Fibroblast of lung (primary cell): Measurements from ENCODE around the gene SHKBP1. TPM values are rescaled to one million over a fixed set of nuclear protein-coding genes. Genes with fewer than 3 reads are reported as not detected.

ENCODE experiments used
- DNase-seq, 2 donors: peaks; one replicate each; pipeline versions ENCODE4 v3.0.0 to v3.0.0-alpha.2; 2010; ENCODE audit warnings: low read depth in 2 of 2
- H2AFZ ChIP-seq: 2 replicates; pipeline ENCODE4 v1.5.1; 2012; ENCODE audit warnings: low read length, control low read depth, inconsistent platforms
- H3K27ac ChIP-seq: 2 replicates; pipeline ENCODE4 v1.5.1; 2011; ENCODE audit warnings: low read length, control low read depth; ENCODE audit not compliant: insufficient read depth
- H3K27me3 ChIP-seq: 2 replicates; pipeline ENCODE4 v1.5.1; 2011; ENCODE audit warnings: mild to moderate bottlenecking, low read length; ENCODE audit not compliant: control insufficient read depth, insufficient read depth
- H3K36me3 ChIP-seq: 2 replicates; pipeline ENCODE4 v1.5.1; 2011; ENCODE audit warnings: low read length; ENCODE audit not compliant: control insufficient read depth, insufficient read depth
- H3K4me1 ChIP-seq: 2 replicates; pipeline ENCODE4 v1.5.1; 2011; ENCODE audit warnings: low read length; ENCODE audit not compliant: control insufficient read depth, insufficient read depth; ENCODE audit errors: extremely low read depth
- H3K4me2 ChIP-seq: 2 replicates; pipeline ENCODE4 v1.5.1; 2011; ENCODE audit warnings: low read length, control low read depth; ENCODE audit not compliant: insufficient read depth; ENCODE audit errors: extremely low read depth
- H3K4me3 ChIP-seq, 4 experiments: fragments of 200-600 bp in 1 of 4; sonication (generic) in 1 of 4; replicated peaks in 1 of 4; 2 replicates each; pipeline ENCODE4 v1.5.1; 2011 to 2016; ENCODE audit warnings: low read length in 4 of 4, low read depth in 3 of 4, mild to moderate bottlenecking in 3 of 4, control low read depth in 2 of 4, inconsistent platforms in 1 of 4, mixed read lengths in 1 of 4; ENCODE audit not compliant: insufficient read depth in 1 of 4; ENCODE audit errors: control extremely low read depth in 1 of 4
- H3K79me2 ChIP-seq: 2 replicates; pipeline ENCODE4 v1.5.1; 2012; ENCODE audit warnings: mild to moderate bottlenecking, low read length, inconsistent platforms; ENCODE audit not compliant: control insufficient read depth, insufficient read depth
- H3K9ac ChIP-seq: 2 replicates; pipeline ENCODE4 v1.5.1; 2011; ENCODE audit warnings: mild to moderate bottlenecking, low read length, control low read depth; ENCODE audit not compliant: insufficient read depth
- H3K9me3 ChIP-seq: 2 replicates; pipeline ENCODE4 v1.5.1; 2012; ENCODE audit warnings: low read depth, low read length; ENCODE audit not compliant: control insufficient read depth, insufficient read depth
- H4K20me1 ChIP-seq: 2 replicates; pipeline ENCODE4 v1.5.1; 2011; ENCODE audit warnings: low read length; ENCODE audit not compliant: control insufficient read depth, insufficient read depth; ENCODE audit errors: extremely low read depth
- EZH2 ChIP-seq: IDR thresholded peaks from 2 replicates; pipeline ENCODE4 v1.5.1; 2012; ENCODE audit warnings: low read length, control low read depth, mild to moderate bottlenecking; ENCODE audit errors: missing control alignments
- polyA plus RNA-seq, 2 donors: library from polyadenylated mRNA; depleted of rRNA in 1 of 2; stranded (reverse) in 1 of 2; unstranded in 1 of 2; fragments of >200 nt; gene quantifications; 2 replicates each; pipeline ENCODE4 v1.2.1, GENCODE V29; 2011 to 2012; ENCODE audit warnings: missing spikeins in 1 of 2
- total RNA-seq: library from RNA; depleted of rRNA; stranded (reverse); fragments of >200 nt; gene quantifications from 2 replicates; pipeline ENCODE4 v1.2.1, GENCODE V29; 2014
- TF ChIP-seq, protein P1 (sequence below), 2 donors: IDR thresholded peaks in 1 of 2; conservative IDR thresholded peaks in 1 of 2; 1 replicate in 1 of 2; 2 replicates in 1 of 2; pipeline ENCODE4 v1.5.1; 2011 to 2012; ENCODE audit warnings: low read length in 2 of 2, control low read depth in 1 of 2, inconsistent platforms in 1 of 2, low read depth in 1 of 2, mild to moderate bottlenecking in 1 of 2

SHKBP1 gene
- total and polyA plus RNA-seq, 2 donors (not counting 1 experiment from before 2014, with no cell fraction given): 35.6 to 43.4 TPM

DNA sequence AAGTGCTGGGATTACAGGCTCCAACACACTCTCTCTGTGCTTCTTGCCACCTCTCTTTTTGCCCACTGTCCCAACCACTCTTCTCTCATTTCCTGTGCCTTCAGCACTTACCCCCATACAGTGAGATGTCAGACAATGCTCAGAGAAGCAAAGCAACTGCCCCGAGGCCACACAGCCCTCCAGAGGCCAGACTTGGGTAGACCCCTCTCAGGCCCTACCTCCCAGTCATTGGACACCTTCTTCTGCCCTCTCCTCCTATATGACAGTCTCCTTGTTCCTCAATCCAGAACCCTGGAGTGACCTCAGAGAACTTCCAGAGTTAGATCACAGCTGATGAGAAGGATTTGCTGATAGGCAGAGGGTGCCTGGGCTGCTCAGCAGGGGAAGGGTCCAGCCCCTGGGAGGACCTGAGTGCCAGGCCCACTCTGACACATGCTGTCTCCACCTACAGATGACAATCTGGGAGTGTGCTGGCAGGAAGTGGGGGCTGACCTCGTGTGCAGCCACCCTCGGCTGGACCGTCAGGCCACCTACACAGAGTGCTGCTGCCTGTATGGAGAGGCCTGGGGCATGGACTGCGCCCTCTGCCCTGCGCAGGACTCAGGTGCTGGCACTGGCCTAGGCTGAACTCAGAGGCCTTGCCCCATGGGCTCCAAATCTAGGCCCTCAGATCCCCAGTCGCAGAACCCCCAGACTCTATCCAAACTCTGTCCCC lies 48.9 kb downstream of the SHKBP1 start:
- Histone ChIP-seq H4K20me1 (no peaks in the 10 kb centered on the region), H3K27ac (no peak overlapping the region), H3K36me3 (peaks cover 13% of the 10 kb centered on the region), H3K9ac (no peak overlapping the region), H3K27me3 (no peaks in the 10 kb centered on the region), H2AFZ (no peak overlapping the region), H3K4me3 (no peak overlapping the region), H3K4me1 (no peaks in the 10 kb centered on the region), H3K79me2 (no peaks in the 10 kb centered on the region), H3K9me3 (no peaks in the 10 kb centered on the region), H3K4me2 (no peak overlapping the region)
- TF ChIP-seq, protein P1, sequence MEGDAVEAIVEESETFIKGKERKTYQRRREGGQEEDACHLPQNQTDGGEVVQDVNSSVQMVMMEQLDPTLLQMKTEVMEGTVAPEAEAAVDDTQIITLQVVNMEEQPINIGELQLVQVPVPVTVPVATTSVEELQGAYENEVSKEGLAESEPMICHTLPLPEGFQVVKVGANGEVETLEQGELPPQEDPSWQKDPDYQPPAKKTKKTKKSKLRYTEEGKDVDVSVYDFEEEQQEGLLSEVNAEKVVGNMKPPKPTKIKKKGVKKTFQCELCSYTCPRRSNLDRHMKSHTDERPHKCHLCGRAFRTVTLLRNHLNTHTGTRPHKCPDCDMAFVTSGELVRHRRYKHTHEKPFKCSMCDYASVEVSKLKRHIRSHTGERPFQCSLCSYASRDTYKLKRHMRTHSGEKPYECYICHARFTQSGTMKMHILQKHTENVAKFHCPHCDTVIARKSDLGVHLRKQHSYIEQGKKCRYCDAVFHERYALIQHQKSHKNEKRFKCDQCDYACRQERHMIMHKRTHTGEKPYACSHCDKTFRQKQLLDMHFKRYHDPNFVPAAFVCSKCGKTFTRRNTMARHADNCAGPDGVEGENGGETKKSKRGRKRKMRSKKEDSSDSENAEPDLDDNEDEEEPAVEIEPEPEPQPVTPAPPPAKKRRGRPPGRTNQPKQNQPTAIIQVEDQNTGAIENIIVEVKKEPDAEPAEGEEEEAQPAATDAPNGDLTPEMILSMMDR (conservative IDR thresholded peaks at IDR 0.05 in 1 of 2, IDR thresholded peaks at IDR 0.05 in 1 of 2; ENCODE audit: low read depth in 1 of 2, low read length in 2 of 2): no peak
- no peak for TF ChIP-seq EZH2
- DNase-seq: no peak

DNA sequence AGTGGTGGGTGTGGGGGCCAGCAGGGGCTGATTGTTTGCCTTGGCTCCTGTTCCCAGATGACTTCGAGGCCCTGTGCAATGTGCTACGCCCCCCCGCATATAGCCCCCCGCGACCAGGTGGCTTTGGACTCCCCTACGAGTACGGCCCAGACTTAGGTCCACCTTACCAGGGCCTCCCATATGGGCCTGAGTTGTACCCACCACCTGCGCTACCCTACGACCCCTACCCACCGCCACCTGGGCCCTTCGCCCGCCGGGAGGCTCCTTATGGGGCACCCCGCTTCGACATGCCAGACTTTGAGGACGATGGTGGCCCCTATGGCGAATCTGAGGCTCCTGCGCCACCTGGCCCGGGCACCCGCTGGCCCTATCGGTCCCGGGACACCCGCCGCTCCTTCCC lies 50.2 kb downstream of the SHKBP1 start:
- Histone ChIP-seq H3K4me3 (no peak overlapping the region), H3K9me3 (no peaks in the 10 kb centered on the region), H3K4me2 (no peak overlapping the region), H3K9ac (no peak overlapping the region), H3K4me1 (no peaks in the 10 kb centered on the region), H3K79me2 (no peaks in the 10 kb centered on the region), H2AFZ (no peak overlapping the region), H4K20me1 (no peaks in the 10 kb centered on the region), H3K27ac (no peak overlapping the region), H3K36me3 (peaks cover 11% of the 10 kb centered on the region), H3K27me3 (no peaks in the 10 kb centered on the region)
- no peak for DNase-seq
- TF ChIP-seq EZH2: no peak
- TF ChIP-seq, protein P1 (conservative IDR thresholded peaks at IDR 0.05 in 1 of 2, IDR thresholded peaks at IDR 0.05 in 1 of 2; ENCODE audit: low read depth in 1 of 2, low read length in 2 of 2): no peak

GRCh38 chr19:40627486-40628279 lies 51.0 kb downstream of the SHKBP1 start:
- no peak overlapping the region for H3K27ac ChIP-seq
- no peaks in the 10 kb centered on the region for H3K9me3 ChIP-seq
- peaks cover 8% of the 10 kb centered on the region for H3K36me3 ChIP-seq
- H3K4me2 ChIP-seq: no peak overlapping the region
- no peak overlapping the region for H3K4me3 ChIP-seq
- no peak for DNase-seq
- H3K27me3 ChIP-seq: no peaks in the 10 kb centered on the region
- H4K20me1 ChIP-seq: no peaks in the 10 kb centered on the region
- H2AFZ ChIP-seq: no peak overlapping the region
- no peaks in the 10 kb centered on the region for H3K79me2 ChIP-seq
- H3K9ac ChIP-seq: no peak overlapping the region
- TF ChIP-seq, protein P1 (conservative IDR thresholded peaks at IDR 0.05 in 1 of 2, IDR thresholded peaks at IDR 0.05 in 1 of 2; ENCODE audit: low read depth in 1 of 2, low read length in 2 of 2): no peak
- no peak for TF ChIP-seq EZH2
- H3K4me1 ChIP-seq: no peaks in the 10 kb centered on the region
